Breast epithelium (tissue), 4 donors: ENCODE data around the gene TRIM25. TPM values are rescaled to one million over a fixed set of nuclear protein-coding genes. Genes with fewer than 3 reads are reported as not detected.

ENCODE experiments used
- DNase-seq, 2 donors: peaks; one replicate each; pipeline ENCODE4 v3.0.0-alpha.2; 2019; ENCODE audit warnings: low spot score in 2 of 2
- H3K27ac ChIP-seq, 2 donors: fragments of 200-600 bp; sonication (generic) in 1 of 2; one replicate each; pipeline ENCODE4 v1.5.1; 2016 to 2019; ENCODE audit warnings: mild to moderate bottlenecking in 1 of 2
- H3K27me3 ChIP-seq, 2 donors: fragments of 200-600 bp; sonication (generic) in 1 of 2; one replicate each; pipeline versions ENCODE4 v1.5.1 to v1.6.0; 2017 to 2019; ENCODE audit warnings: control low read depth in 1 of 2, mild to moderate bottlenecking in 1 of 2
- H3K36me3 ChIP-seq: fragments of 200-600 bp; one replicate; pipeline ENCODE4 v1.5.1; 2019
- H3K4me1 ChIP-seq, 2 donors: fragments of 200-600 bp; sonication (generic); one replicate each; pipeline ENCODE4 v1.5.1; 2016 to 2019; ENCODE audit warnings: control low read depth in 1 of 2
- H3K4me3 ChIP-seq, 3 donors: fragments of 200-600 bp; sonication (generic); 1 replicate in 2 of 3; 2 replicates in 1 of 3; pipeline ENCODE4 v1.5.1; 2016 to 2019; ENCODE audit warnings: mild to moderate bottlenecking in 3 of 3, moderate library complexity in 2 of 3
- H3K9me3 ChIP-seq, 2 donors: fragments of 200-600 bp; sonication (generic) in 1 of 2; one replicate each; pipeline ENCODE4 v1.5.1; 2016 to 2019; ENCODE audit warnings: control low read depth in 1 of 2
- POLR2A ChIP-seq: fragments of 450-650 bp; IDR thresholded peaks from one replicate; pipeline ENCODE4 v1.6.1; 2016; ENCODE audit warnings: antibody characterized with exemption, mild to moderate bottlenecking, moderate library complexity
- POLR2AphosphoS5 ChIP-seq, 3 donors: sonication (generic); formaldehyde crosslinking; IDR thresholded peaks; one replicate each; pipeline ENCODE4 v1.6.1; 2017; ENCODE audit warnings: antibody characterized with exemption in 3 of 3
- intact Hi-C: fragments of 100-400 bp; cut with DNase I; formaldehyde crosslinking; loops from one replicate; pipeline ENCODE4 v1.15.1; 2023; ENCODE audit warnings: low total_unique reads
- total RNA-seq, 3 donors: library from RNA; depleted of rRNA; stranded (reverse); fragments of >200 nt; gene quantifications; one replicate each; pipeline ENCODE4 v1.1.0, GENCODE V29; 2016
- TF ChIP-seq, protein P1 (sequence below), 3 donors: fragments of 450-650 bp; IDR thresholded peaks; one replicate each; pipeline ENCODE4 v1.5.1; 2016 to 2017; ENCODE audit warnings: antibody characterized with exemption in 3 of 3, mild to moderate bottlenecking in 3 of 3, moderate library complexity in 3 of 3

The TRIM25 gene
- total RNA-seq, 3 donors from 2014 or later: 29.9 to 61.0 (median 37.1) TPM

DNA sequence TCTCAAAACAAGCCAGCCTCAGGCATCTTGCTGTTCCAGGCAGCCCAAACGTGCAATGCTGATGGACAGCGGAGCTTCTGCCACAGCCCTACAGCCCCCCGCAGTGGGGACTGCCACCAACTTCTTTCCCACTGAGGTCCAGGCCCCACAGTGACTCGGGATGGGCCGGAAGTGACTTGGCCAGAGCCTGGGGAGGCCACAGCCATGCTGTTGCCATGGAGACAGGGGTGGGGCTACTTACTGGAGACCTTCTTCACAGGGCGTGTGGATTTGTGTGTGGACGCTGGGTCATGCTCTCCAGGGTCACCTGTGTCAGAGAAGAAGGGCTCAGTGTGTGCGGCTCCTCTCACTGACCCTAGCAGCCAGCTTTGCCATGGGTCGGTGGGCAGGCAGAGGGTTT, 15.0 kb downstream of the TRIM25 start:
- TF ChIP-seq, protein P1, sequence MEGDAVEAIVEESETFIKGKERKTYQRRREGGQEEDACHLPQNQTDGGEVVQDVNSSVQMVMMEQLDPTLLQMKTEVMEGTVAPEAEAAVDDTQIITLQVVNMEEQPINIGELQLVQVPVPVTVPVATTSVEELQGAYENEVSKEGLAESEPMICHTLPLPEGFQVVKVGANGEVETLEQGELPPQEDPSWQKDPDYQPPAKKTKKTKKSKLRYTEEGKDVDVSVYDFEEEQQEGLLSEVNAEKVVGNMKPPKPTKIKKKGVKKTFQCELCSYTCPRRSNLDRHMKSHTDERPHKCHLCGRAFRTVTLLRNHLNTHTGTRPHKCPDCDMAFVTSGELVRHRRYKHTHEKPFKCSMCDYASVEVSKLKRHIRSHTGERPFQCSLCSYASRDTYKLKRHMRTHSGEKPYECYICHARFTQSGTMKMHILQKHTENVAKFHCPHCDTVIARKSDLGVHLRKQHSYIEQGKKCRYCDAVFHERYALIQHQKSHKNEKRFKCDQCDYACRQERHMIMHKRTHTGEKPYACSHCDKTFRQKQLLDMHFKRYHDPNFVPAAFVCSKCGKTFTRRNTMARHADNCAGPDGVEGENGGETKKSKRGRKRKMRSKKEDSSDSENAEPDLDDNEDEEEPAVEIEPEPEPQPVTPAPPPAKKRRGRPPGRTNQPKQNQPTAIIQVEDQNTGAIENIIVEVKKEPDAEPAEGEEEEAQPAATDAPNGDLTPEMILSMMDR (IDR thresholded peaks at IDR 0.05): no peak
- no peak for TF ChIP-seq POLR2AphosphoS5 (IDR thresholded peaks at IDR 0.05)
- no peak for TF ChIP-seq POLR2A
- no peaks in the 10 kb centered on the region for H3K27me3 ChIP-seq
- intact Hi-C loops: no loop called here
- no peak overlapping the region for H3K27ac ChIP-seq
- no peaks in the 10 kb centered on the region for H3K36me3 ChIP-seq
- no peaks in the 10 kb centered on the region for H3K4me1 ChIP-seq
- H3K4me3 ChIP-seq: no peak overlapping the region
- no peaks in the 10 kb centered on the region for H3K9me3 ChIP-seq
- no peak for DNase-seq

DNA sequence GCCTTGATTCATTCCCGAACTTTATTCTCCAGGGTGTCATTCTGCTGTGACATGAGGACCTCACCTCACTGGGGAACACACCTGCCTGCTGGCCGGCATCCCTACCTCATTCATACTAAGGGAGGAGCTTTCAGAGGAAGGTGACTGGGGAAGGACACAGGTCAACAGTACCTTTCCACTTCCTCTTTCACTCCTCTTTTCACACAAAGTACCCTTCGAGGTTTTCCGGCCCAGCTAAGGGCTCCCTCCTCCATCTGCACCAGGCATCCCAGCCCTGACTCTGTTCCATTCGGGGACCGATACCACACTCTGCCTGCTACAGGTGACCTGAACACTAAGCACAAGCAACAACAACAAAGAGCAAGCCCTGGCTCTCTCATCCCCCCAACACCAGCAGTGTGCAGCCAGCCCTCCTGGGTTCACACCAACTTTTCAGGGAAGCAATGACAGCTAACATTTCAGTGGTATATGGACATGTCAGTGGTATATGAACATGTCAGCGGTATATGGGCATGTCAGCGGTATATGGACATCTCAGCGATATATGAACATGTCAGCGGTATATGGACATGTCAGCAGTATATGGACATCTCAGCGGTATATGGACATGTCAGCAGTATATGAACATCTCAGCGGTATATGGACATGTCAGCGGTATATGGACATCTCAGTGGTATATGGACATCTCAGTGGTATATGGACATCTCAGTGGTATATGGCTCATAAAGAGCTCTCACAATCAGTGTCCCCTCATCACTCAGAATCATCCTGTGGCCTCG, 16.0 kb downstream of the TRIM25 start:
- no peak for DNase-seq
- Histone ChIP-seq H3K27me3 (no peaks in the 10 kb centered on the region), H3K4me3 (no peak overlapping the region), H3K27ac (no peak overlapping the region), H3K4me1 (no peaks in the 10 kb centered on the region), H3K36me3 (no peaks in the 10 kb centered on the region), H3K9me3 (no peaks in the 10 kb centered on the region)
- TF ChIP-seq POLR2A (no peak), POLR2AphosphoS5 (IDR thresholded peaks at IDR 0.05) (no peak)
- TF ChIP-seq, protein P1 (IDR thresholded peaks at IDR 0.05): no peak
- intact Hi-C loops: no loop called here

DNA sequence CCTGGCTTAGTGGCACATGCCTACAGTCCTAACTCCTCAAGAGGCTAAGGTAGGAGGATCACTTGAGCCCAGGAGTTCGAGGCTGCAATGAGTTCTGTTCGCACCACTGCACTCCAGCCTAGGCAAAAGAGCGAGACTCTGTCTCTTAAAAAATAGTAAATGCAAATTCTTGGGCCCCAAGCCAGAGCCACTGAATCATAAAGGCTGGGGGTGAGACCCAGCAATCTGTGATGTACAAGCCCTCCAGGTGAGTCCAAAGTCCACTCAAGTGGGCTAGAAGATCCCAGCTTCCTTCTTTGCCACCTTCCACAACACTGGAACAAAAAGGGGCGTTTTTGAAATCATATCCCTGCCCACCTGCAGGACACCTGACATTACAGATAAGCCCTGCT, 16.9 kb downstream of the TRIM25 start:
- DNase-seq: no peak
- Histone ChIP-seq H3K27me3 (no peaks in the 10 kb centered on the region), H3K9me3 (no peaks in the 10 kb centered on the region), H3K4me1 (no peaks in the 10 kb centered on the region), H3K4me3 (no peak overlapping the region), H3K36me3 (peaks cover 6% of the 10 kb centered on the region), H3K27ac (no peak overlapping the region)
- intact Hi-C loops: no loop called here
- TF ChIP-seq, protein P1 (IDR thresholded peaks at IDR 0.05): no peak
- no peak for TF ChIP-seq POLR2A
- no peak for TF ChIP-seq POLR2AphosphoS5 (IDR thresholded peaks at IDR 0.05)

DNA sequence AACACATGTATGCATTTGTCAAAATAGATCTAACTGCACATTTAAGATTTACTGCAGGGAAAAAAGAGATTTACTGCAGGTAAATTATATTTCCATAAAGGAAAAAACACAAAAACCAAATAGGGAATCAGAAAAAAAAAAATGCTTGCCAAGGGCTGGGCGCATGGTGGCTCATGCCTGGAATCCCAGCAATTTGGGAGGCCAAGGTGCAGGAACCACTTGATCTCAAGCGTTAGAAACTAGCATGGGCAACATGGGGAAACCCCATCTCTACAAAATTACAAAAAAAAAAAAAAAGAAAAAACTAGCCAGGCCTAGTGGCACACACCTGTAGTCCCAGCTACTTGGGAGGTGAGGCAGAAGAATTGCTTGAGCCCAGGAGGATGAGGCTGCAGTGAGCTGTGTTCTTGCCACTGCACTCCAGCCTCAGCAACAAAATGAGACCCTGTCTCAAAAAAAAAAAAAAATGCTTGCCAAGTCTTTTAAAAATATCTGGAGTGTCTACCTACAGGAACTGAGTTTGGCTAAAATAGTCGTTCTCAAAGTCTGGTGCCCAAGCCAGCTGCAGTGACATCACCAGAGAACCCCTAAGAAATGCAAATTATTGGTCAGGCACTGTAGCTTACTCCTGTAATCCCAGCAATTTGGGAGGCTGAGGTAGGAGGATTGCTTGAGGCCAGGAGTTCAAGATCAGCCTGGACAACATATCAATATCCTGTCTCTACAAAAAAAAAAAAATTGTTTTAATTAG, 17.5 kb downstream of the TRIM25 start:
- no peak overlapping the region for H3K4me3 ChIP-seq

More for the DNA sequence above, 17.5 kb downstream of the TRIM25 start:
- Histone ChIP-seq H3K27me3 (no peaks in the 10 kb centered on the region), H3K27ac (no peak overlapping the region), H3K4me1 (no peaks in the 10 kb centered on the region), H3K36me3 (peaks cover 12% of the 10 kb centered on the region), H3K9me3 (no peaks in the 10 kb centered on the region)
- DNase-seq: no peak
- TF ChIP-seq POLR2AphosphoS5 (IDR thresholded peaks at IDR 0.05) (no peak), POLR2A (no peak)
- TF ChIP-seq, protein P1 (IDR thresholded peaks at IDR 0.05): no peak
- intact Hi-C loops: no loop called here
